Astrocyte (in vitro differentiated cells and primary cell): Measurements from ENCODE around the gene ALDH1A2. TPM values are rescaled to one million over a fixed set of nuclear protein-coding genes. Genes with fewer than 3 reads are reported as not detected.

Source experiments
- DNase-seq: peaks from one replicate; pipeline ENCODE4 v3.0.0-alpha.2; 2010; ENCODE audit warnings: low read depth
- FAIRE-seq: peaks from 2 replicates; lab custom pipeline; 2011; peaks lifted over from hg19 to GRCh38; lab: Jason Lieb, UNC
- H2AFZ ChIP-seq: 2 replicates; pipeline ENCODE4 v1.6.0; 2012; ENCODE audit warnings: low read depth, low read length, inconsistent platforms
- H3K27ac ChIP-seq: 2 replicates; pipeline ENCODE4 v1.5.1; 2011; ENCODE audit warnings: low read depth, low read length, inconsistent platforms
- H3K27me3 ChIP-seq: 2 replicates; pipeline ENCODE4 v1.6.0; 2011; ENCODE audit warnings: low read length, inconsistent platforms; ENCODE audit not compliant: insufficient read depth
- H3K36me3 ChIP-seq: 2 replicates; pipeline ENCODE4 v1.5.1; 2011; ENCODE audit warnings: low read length, inconsistent platforms; ENCODE audit not compliant: insufficient read depth
- H3K4me1 ChIP-seq: 2 replicates; pipeline ENCODE4 v1.5.1; 2011; ENCODE audit warnings: low read length, inconsistent platforms; ENCODE audit not compliant: insufficient read depth
- H3K4me2 ChIP-seq: 2 replicates; pipeline ENCODE4 v1.6.0; 2012; ENCODE audit warnings: low read length, inconsistent platforms
- H3K4me3 ChIP-seq: 2 replicates; pipeline ENCODE4 v1.5.1; 2011; ENCODE audit warnings: low read depth, mild to moderate bottlenecking, low read length, inconsistent platforms; ENCODE audit not compliant: insufficient read depth
- H3K79me2 ChIP-seq: 2 replicates; pipeline ENCODE4 v1.6.0; 2012; ENCODE audit warnings: mild to moderate bottlenecking, low read length, inconsistent platforms; ENCODE audit not compliant: insufficient read depth
- H3K9ac ChIP-seq: 2 replicates; pipeline ENCODE4 v1.6.0; 2012; ENCODE audit warnings: mild to moderate bottlenecking, low read length, inconsistent platforms
- H3K9me3 ChIP-seq: 2 replicates; pipeline ENCODE4 v1.5.1; 2012; ENCODE audit warnings: low read depth, mild to moderate bottlenecking, low read length, inconsistent platforms; ENCODE audit not compliant: insufficient read depth
- H4K20me1 ChIP-seq: 2 replicates; pipeline ENCODE4 v1.6.0; 2012; ENCODE audit warnings: low read length, inconsistent platforms; ENCODE audit not compliant: insufficient read depth
- H3K27ac Mint-ChIP-seq: one replicate; pipeline ENCODE4 v1.8.0; 2021; ENCODE audit warnings: mild to moderate bottlenecking, mixed read lengths; ENCODE audit not compliant: unreplicated experiment
- H3K27me3 Mint-ChIP-seq: one replicate; pipeline ENCODE4 v1.8.0; 2021; ENCODE audit warnings: low read depth, mixed read lengths; ENCODE audit not compliant: unreplicated experiment
- H3K36me3 Mint-ChIP-seq: one replicate; pipeline ENCODE4 v1.8.0; 2021; ENCODE audit warnings: low read depth, mixed read lengths; ENCODE audit not compliant: unreplicated experiment
- H3K4me1 Mint-ChIP-seq: one replicate; pipeline ENCODE4 v1.8.0; 2021; ENCODE audit warnings: low read depth, mixed read lengths; ENCODE audit not compliant: unreplicated experiment
- H3K4me3 Mint-ChIP-seq: one replicate; pipeline ENCODE4 v1.8.0; 2021; ENCODE audit warnings: mild to moderate bottlenecking, moderate library complexity, mixed read lengths; ENCODE audit not compliant: unreplicated experiment
- H3K9me3 Mint-ChIP-seq: one replicate; pipeline ENCODE4 v1.8.0; 2021; ENCODE audit warnings: mild to moderate bottlenecking, mixed read lengths; ENCODE audit not compliant: unreplicated experiment
- CTCF ChIP-seq: IDR thresholded peaks from 2 replicates; pipeline ENCODE4 v1.5.1; 2011; ENCODE audit warnings: low read depth, mild to moderate bottlenecking, inconsistent platforms, low read length, moderate library complexity; ENCODE audit not compliant: insufficient read depth
- EZH2 ChIP-seq: IDR thresholded peaks from 2 replicates; pipeline ENCODE4 v1.6.1; 2012; ENCODE audit warnings: mild to moderate bottlenecking, low read length, inconsistent platforms; ENCODE audit not compliant: insufficient read depth
- total RNA-seq: library from RNA; stranded (reverse); gene quantifications from 2 replicates; pipeline ENCODE4 v1.2.1, GENCODE V29; 2021

Gene ALDH1A2
- total RNA-seq, 1 donor from 2014 or later = 0.98 TPM

- Histone ChIP-seq H3K9me3 (no peaks in the 10 kb centered on the region), H3K36me3 (no peaks in the 10 kb centered on the region), H3K4me3 (no peak overlapping the region), H3K4me1 (no peaks in the 10 kb centered on the region), H3K9ac (no peak overlapping the region), H2AFZ (no peak overlapping the region), H4K20me1 (no peaks in the 10 kb centered on the region), H3K4me2 (peak overlapping the region; percentile 82), H3K79me2 (no peaks in the 10 kb centered on the region), H3K27me3 (peaks cover 73% of the 10 kb centered on the region), H3K27ac (no peak overlapping the region)
- DNase-seq = no peak
- H3K27me3 Mint-ChIP-seq = peaks cover 58% of the 10 kb centered on the region
- no peaks in the 10 kb centered on the region for H3K36me3 Mint-ChIP-seq
- TF ChIP-seq CTCF (no peak), EZH2 (peak; percentile 88)
- H3K27ac Mint-ChIP-seq = no peak overlapping the region
- peaks cover 2% of the 10 kb centered on the region for H3K9me3 Mint-ChIP-seq
- FAIRE-seq = no peak
- no peak overlapping the region for H3K4me3 Mint-ChIP-seq
- no peaks in the 10 kb centered on the region for H3K4me1 Mint-ChIP-seq
These were observed 499 bp downstream of the ALDH1A2 start for GRCh38 chr15:58064980-58065444.

GRCh38 chr15:58064082-58064979 lies 1.2 kb downstream of the ALDH1A2 start:
- peaks cover 72% of the 10 kb centered on the region for H3K27me3 ChIP-seq

More at GRCh38 chr15:58064082-58064979, 1.2 kb downstream of the ALDH1A2 start:
- Mint-ChIP-seq H3K4me1 (no peaks in the 10 kb centered on the region), H3K27ac (no peak overlapping the region), H3K27me3 (peaks cover 53% of the 10 kb centered on the region), H3K9me3 (peaks cover 2% of the 10 kb centered on the region), H3K4me3 (no peak overlapping the region), H3K36me3 (no peaks in the 10 kb centered on the region)
- TF ChIP-seq CTCF (no peak), EZH2 (no peak)
- no peak for FAIRE-seq
- no peaks in the 10 kb centered on the region for H3K36me3 ChIP-seq
- H4K20me1 ChIP-seq = no peaks in the 10 kb centered on the region
- H3K4me1 ChIP-seq = no peaks in the 10 kb centered on the region
- no peak overlapping the region for H3K9ac ChIP-seq
- no peak overlapping the region for H3K4me3 ChIP-seq
- DNase-seq = no peak
- H3K79me2 ChIP-seq = no peaks in the 10 kb centered on the region
- no peak overlapping the region for H3K27ac ChIP-seq
- no peak overlapping the region for H2AFZ ChIP-seq
- no peaks in the 10 kb centered on the region for H3K9me3 ChIP-seq
- no peak overlapping the region for H3K4me2 ChIP-seq
